Endothelial cell of umbilical vein (primary cell): ENCODE results near the gene SLC7A6. TPM values are rescaled to one million over a fixed set of nuclear protein-coding genes. Genes with fewer than 3 reads are reported as not detected.

Experiments used
- BruUV-seq: library from RNA; stranded (reverse); fragments of 400-500 nt; replicated peaks from 2 replicates; lab custom pipeline; 2021; lab: Mats Ljungman, UMichigan
- CTCF ChIA-PET: fragments of 300-600, 350-600 bp; sonication (Branson Sonifier 250); formaldehyde crosslinking; loops from one replicate; lab custom pipeline; 2021; ENCODE audit warnings: antibody characterized with exemption, inconsistent platforms; lab: Charles Lee
- POLR2A ChIA-PET: fragments of 300-600, 350-600 bp; sonication (Branson Sonifier 250); formaldehyde crosslinking; loops from one replicate; lab custom pipeline; 2021; ENCODE audit warnings: antibody characterized with exemption, inconsistent platforms; lab: Charles Lee
- DNase-seq: peaks from one replicate; pipeline ENCODE4 v3.0.0-alpha.2; 2011; ENCODE audit warnings: low read depth, low spot score
- FAIRE-seq: peaks from 2 replicates; lab custom pipeline; 2011; peaks lifted over from hg19 to GRCh38; lab: Jason Lieb, UNC
- H2AFZ ChIP-seq: 2 replicates; pipeline ENCODE4 v1.6.0; 2012; ENCODE audit warnings: low read depth, low read length, control low read depth, inconsistent platforms
- H3K27ac ChIP-seq: 2 replicates; pipeline ENCODE4 v1.5.1; 2011; ENCODE audit warnings: low read depth, mild to moderate bottlenecking, control low read depth, low read length, moderate library complexity; ENCODE audit not compliant: insufficient read depth
- H3K27me3 ChIP-seq, 2 experiments: 2 replicates each; pipeline versions ENCODE4 v1.6.0 to v1.6.1; 2011; ENCODE audit warnings: low read length in 2 of 2, mixed read lengths in 1 of 2; ENCODE audit not compliant: control insufficient read depth in 2 of 2, insufficient read depth in 2 of 2
- H3K36me3 ChIP-seq, 2 experiments: 2 replicates in 1 of 2; 3 replicates in 1 of 2; pipeline ENCODE4 v1.5.1; 2011; ENCODE audit warnings: low read length in 2 of 2, mild to moderate bottlenecking in 1 of 2, moderate library complexity in 1 of 2; ENCODE audit not compliant: control insufficient read depth in 2 of 2, insufficient read depth in 2 of 2; ENCODE audit errors: extremely low read depth in 1 of 2
- H3K4me1 ChIP-seq: 3 replicates; pipeline ENCODE4 v1.5.1; 2011; ENCODE audit warnings: mild to moderate bottlenecking, low read length; ENCODE audit not compliant: control insufficient read depth, insufficient read depth; ENCODE audit errors: extremely low read depth
- H3K4me2 ChIP-seq: 2 replicates; pipeline ENCODE4 v1.6.1; 2011; ENCODE audit warnings: low read length, control low read depth, mixed read lengths; ENCODE audit not compliant: insufficient read depth
- H3K4me3 ChIP-seq, 3 experiments: fragments of 200-600 bp in 1 of 3; sonication (generic), shearing (Covaris generic) in 1 of 3; replicated peaks in 1 of 3; 2 replicates each; pipeline ENCODE4 v1.5.1; 2011 to 2016; ENCODE audit warnings: control low read depth in 3 of 3, low read length in 3 of 3, mild to moderate bottlenecking in 2 of 3, inconsistent platforms in 1 of 3, low read depth in 1 of 3, moderate library complexity in 1 of 3; ENCODE audit not compliant: insufficient read depth in 1 of 3
- H3K79me2 ChIP-seq: 2 replicates; pipeline ENCODE4 v1.6.0; 2012; ENCODE audit warnings: low read length, inconsistent platforms; ENCODE audit not compliant: control insufficient read depth, insufficient read depth
- H3K9ac ChIP-seq: replicated peaks from 2 replicates; pipeline ENCODE3; 2011; ENCODE audit warnings: low read length, control low read depth; ENCODE audit not compliant: insufficient read depth; ENCODE audit errors: extremely low read depth
- H3K9me1 ChIP-seq: replicated peaks from 3 replicates; pipeline ENCODE4 v1.6.0; 2011; ENCODE audit warnings: mild to moderate bottlenecking, low read length; ENCODE audit not compliant: control insufficient read depth, insufficient read depth; ENCODE audit errors: extremely low read depth
- H3K9me3 ChIP-seq: replicated peaks from 2 replicates; pipeline ENCODE4 v1.5.1; 2012; ENCODE audit warnings: low read length, inconsistent platforms; ENCODE audit not compliant: control insufficient read depth, insufficient read depth
- H4K20me1 ChIP-seq: replicated peaks from 2 replicates; pipeline ENCODE3; 2011; ENCODE audit warnings: mild to moderate bottlenecking, low read length; ENCODE audit not compliant: control insufficient read depth, insufficient read depth; ENCODE audit errors: extremely low read depth
- EZH2 ChIP-seq: IDR thresholded peaks from 2 replicates; pipeline ENCODE4 v1.6.1; 2012; ENCODE audit warnings: borderline replicate concordance, low read depth, mild to moderate bottlenecking, moderate library complexity, low read length, inconsistent platforms; ENCODE audit not compliant: severe bottlenecking
- FOS ChIP-seq: IDR thresholded peaks from 2 replicates; pipeline ENCODE4 v1.6.1; 2011; ENCODE audit warnings: mild to moderate bottlenecking, low read length, moderate library complexity, borderline replicate concordance; ENCODE audit not compliant: insufficient read depth
- GATA2 ChIP-seq: IDR thresholded peaks from 2 replicates; pipeline ENCODE4 v1.7.0; 2011; ENCODE audit warnings: low read depth, mild to moderate bottlenecking, moderate library complexity, mixed read lengths, low read length; ENCODE audit not compliant: insufficient read length, insufficient read depth
- JUN ChIP-seq: IDR thresholded peaks from 2 replicates; pipeline ENCODE4 v1.6.1; 2011; ENCODE audit warnings: borderline replicate concordance, low read depth; ENCODE audit not compliant: insufficient read length, insufficient read depth
- MYC ChIP-seq: IDR thresholded peaks from one replicate; pipeline ENCODE4 v1.6.1; 2011; ENCODE audit warnings: mild to moderate bottlenecking, low read depth, low read length
- POLR2A ChIP-seq: IDR thresholded peaks from 2 replicates; pipeline ENCODE4 v1.6.1; 2012; ENCODE audit warnings: low read depth, mild to moderate bottlenecking, control low read depth, low read length
- POLR2AphosphoS5 ChIP-seq: IDR thresholded peaks from 2 replicates; pipeline ENCODE4 v1.6.1; 2012; ENCODE audit warnings: low read depth, mild to moderate bottlenecking, control low read depth, low read length, moderate library complexity; ENCODE audit not compliant: insufficient read depth
- dilution Hi-C: fragments of 300-500 bp; cut with MboI; formaldehyde crosslinking; loops from one replicate; pipeline ENCODE4 v1.15.0; 2019; ENCODE audit warnings: low sequenced_read_pairs; ENCODE audit not compliant: extremely low pct_ligation_motif_present
- intact Hi-C: fragments of 100-400 bp; cut with micrococcal nuclease; formaldehyde crosslinking; loops from one replicate; pipeline ENCODE4 v1.10.0; 2022
- polyA plus RNA-seq, 4 experiments: library from polyadenylated mRNA; depleted of rRNA in 3 of 4; stranded (reverse) in 3 of 4; unstranded in 1 of 4; fragments of >200 nt; gene quantifications; 2 replicates each; pipeline versions ENCODE4 v1.2.1 to v1.2.3, GENCODE V29; 2011 to 2012; ENCODE audit warnings: missing spikeins in 1 of 4
- total RNA-seq: library from RNA; stranded (reverse); gene quantifications from 2 replicates; pipeline ENCODE4 v1.2.3, GENCODE V29; 2021
- TF ChIP-seq, protein P1 (sequence below): IDR thresholded peaks from 2 replicates; pipeline ENCODE4 v1.6.1; 2011; ENCODE audit not compliant: insufficient read depth, insufficient read length
- TF ChIP-seq, protein P2 (sequence below), 2 donors: IDR thresholded peaks; 1 replicate in 1 of 2; 2 replicates in 1 of 2; pipeline ENCODE4 v1.5.1; 2011; ENCODE audit warnings: low read length in 2 of 2, mild to moderate bottlenecking in 2 of 2, moderate library complexity in 2 of 2, control low read depth in 1 of 2, inconsistent platforms in 1 of 2, low read depth in 1 of 2; ENCODE audit not compliant: insufficient read depth in 1 of 2; ENCODE audit errors: extremely low read depth in 1 of 2

The SLC7A6 gene
- total and polyA plus RNA-seq, 2 donors (not counting 3 experiments of a cell fraction or from before 2014, with no cell fraction given): 68.0 to 86.5 TPM

DNA sequence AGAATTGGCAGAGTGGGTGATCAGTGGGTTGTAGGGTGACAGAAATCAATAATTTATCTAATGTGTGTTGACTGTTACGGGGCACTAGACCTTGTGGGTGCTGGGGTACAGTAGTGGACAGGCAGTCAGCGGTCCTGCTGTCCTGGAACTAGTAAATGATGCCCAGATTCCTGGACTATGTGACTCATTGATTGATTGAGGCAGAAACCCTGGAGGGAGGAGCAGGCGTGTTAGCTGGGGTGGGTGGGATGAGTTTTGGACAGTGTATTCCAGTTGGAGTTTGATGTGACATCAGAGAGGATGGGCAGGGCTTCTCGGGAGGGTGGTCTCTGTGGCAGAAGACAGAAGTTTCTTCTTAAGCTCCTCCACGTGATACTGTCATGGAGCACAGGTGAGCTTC lies 70.8 kb downstream of the SLC7A6 start:
- Histone ChIP-seq H4K20me1 (no peaks in the 10 kb centered on the region), H3K4me2 (no peak overlapping the region), H3K4me3 (no peak overlapping the region), H3K4me1 (peaks cover 22% of the 10 kb centered on the region), H2AFZ (no peak overlapping the region), H3K79me2 (no peaks in the 10 kb centered on the region), H3K9me3 (no peaks in the 10 kb centered on the region), H3K36me3 (peaks cover 2 to 22% of the 10 kb centered on the region in 2 experiments), H3K9ac (no peak overlapping the region), H3K27ac (no peak overlapping the region), H3K27me3 (no peaks in the 10 kb centered on the region), H3K9me1 (no peaks in the 10 kb centered on the region)
- no peak for FAIRE-seq
- no peak for DNase-seq
- ChIA-PET POLR2A (no interaction called here), CTCF (interaction anchor here (1.1 kb wide), 1 partner anchor 74 kb away, joined by 4 read pairs; no protein-coding TSS in a partner anchor)
- dilution Hi-C loops (no loop called here), intact Hi-C loops (no loop called here)
- no TSS peak for BruUV-seq
- TF ChIP-seq EZH2: no peak
- no peak for TF ChIP-seq JUN
- no peak for TF ChIP-seq GATA2
- no peak for TF ChIP-seq POLR2A
- TF ChIP-seq, protein P1, sequence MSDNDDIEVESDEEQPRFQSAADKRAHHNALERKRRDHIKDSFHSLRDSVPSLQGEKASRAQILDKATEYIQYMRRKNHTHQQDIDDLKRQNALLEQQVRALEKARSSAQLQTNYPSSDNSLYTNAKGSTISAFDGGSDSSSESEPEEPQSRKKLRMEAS: no peak
- no peak for TF ChIP-seq FOS
- no peak for TF ChIP-seq POLR2AphosphoS5
- TF ChIP-seq, protein P2, sequence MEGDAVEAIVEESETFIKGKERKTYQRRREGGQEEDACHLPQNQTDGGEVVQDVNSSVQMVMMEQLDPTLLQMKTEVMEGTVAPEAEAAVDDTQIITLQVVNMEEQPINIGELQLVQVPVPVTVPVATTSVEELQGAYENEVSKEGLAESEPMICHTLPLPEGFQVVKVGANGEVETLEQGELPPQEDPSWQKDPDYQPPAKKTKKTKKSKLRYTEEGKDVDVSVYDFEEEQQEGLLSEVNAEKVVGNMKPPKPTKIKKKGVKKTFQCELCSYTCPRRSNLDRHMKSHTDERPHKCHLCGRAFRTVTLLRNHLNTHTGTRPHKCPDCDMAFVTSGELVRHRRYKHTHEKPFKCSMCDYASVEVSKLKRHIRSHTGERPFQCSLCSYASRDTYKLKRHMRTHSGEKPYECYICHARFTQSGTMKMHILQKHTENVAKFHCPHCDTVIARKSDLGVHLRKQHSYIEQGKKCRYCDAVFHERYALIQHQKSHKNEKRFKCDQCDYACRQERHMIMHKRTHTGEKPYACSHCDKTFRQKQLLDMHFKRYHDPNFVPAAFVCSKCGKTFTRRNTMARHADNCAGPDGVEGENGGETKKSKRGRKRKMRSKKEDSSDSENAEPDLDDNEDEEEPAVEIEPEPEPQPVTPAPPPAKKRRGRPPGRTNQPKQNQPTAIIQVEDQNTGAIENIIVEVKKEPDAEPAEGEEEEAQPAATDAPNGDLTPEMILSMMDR (IDR thresholded peaks at IDR 0.05; ENCODE audit: extremely low read depth in 1 of 2, insufficient read depth in 1 of 2, low read depth in 1 of 2, low read length in 2 of 2): no peak
- no peak for TF ChIP-seq MYC
